HG03520 (cell line): Measurements from ENCODE around the gene GRIA2.

ENCODE experiments used
- ATAC-seq: cut with Tn5 transposase; IDR thresholded peaks from one replicate; pipeline ENCODE4 v1.9.1; 2021; ENCODE audit warnings: mild to moderate bottlenecking, moderate library complexity; ENCODE audit not compliant: unreplicated experiment

GRIA2 gene

DNA sequence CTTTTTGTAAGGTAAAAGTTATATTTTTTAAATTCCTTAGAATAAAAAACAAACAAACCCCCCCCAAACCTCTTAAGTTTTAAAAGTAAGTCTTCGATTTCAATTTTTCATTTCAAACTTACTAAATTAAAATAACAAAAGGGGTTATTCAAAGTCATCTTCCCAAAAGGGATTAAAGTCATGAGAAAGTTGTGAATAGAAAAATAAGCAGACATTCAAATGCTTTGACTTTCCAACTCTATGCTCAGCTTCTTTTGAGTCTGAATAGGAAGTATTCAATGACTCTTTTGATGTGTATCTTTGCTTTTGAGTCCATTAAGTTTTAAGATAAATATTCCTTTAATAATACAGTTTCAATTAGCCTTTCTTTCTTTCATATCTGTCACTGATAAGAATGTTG is 138.3 kb downstream of the GRIA2 start:
- ATAC-seq, result no peak

DNA sequence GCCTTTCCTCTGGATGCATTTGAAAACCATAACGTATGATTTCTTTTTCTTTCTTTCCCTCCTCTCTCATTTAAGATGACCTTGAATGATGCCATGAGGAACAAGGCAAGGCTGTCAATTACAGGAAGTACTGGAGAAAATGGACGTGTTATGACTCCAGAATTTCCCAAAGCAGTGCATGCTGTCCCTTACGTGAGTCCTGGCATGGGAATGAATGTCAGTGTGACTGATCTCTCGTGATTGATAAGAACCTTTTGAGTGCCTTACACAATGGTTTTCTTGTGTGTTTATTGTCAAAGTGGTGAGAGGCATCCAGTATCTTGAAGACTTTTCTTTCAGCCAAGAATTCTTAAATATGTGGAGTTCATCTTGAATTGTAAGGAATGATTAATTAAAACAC is 142.8 kb downstream of the GRIA2 start:
- ATAC-seq, result no peak

DNA sequence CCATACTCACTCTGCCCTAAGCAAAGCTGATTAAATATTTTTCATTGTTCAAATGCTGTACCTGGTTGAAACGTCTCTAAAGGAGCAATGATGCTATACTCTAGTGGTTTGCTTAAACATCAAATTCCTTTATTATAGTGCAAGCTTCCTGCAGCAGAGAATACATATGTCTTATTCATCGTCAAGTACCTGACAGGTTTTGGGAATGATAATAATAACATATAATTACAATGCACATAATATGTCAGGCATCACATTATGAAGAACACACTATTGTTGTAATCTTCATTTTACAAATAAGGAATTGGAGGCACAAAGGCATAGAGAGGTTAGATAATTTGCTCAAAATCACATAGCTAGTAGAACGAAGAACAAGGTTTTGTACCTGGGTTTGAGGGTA is 151.6 kb downstream of the GRIA2 start:
- ATAC-seq, result no peak

DNA sequence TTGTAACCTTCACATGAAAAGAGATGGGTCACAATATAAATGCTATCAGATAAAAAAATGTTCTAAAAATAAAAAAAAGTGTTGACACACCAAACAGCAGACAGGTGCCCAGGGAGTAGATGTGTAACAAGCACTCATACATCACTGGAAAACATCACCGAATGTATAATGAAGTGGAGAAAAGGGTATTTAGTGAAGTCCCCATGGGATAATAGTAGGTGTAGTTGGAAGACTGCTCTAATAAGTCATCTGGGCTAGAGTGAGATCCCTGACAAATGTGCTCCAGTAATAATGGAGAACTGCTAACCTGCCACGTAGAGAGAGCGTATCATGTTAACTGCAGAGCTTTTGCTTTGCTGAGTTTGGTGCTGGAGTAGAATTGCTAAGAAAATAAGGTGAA is 152.0 kb downstream of the GRIA2 start:
- ATAC-seq, result no peak

DNA sequence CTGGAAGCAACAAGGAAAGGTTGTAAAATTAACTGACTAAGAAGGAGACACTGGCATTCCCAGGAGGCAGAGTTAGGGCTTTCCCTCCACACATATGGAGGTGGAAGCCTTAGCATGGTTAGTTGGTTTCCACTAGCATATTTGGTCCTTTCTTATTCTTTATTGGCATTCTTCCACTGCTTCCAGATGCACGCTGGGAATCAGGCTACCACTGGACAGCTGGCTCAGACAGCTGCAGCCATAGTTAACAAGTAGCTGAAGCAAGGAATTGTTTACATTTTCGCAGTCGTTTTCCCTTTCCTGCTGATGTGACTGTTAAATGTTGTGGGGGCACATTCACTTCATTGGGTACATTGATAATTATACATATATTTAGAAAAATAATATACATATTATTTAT is 169.2 kb downstream of the GRIA2 start:
- no peak for ATAC-seq

DNA sequence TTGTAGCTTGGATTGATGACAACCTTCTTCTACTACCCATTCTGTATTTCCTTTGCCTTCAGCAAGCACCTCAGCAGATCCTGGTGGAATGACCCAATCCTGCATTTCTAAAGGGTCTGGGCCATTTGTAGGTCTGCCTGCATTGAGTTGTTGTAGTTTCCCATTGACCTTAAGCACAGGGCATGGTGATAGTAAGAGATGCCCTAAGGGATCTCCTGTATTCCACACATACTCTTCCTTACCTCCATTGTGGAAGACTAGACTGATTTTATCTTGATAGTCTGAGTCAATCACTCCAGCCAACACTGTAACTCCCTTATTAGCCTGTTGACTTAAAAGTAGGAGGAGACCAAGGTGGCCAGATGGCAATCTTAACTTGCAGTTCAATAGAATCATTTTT is 184.5 kb downstream of the GRIA2 start:
- no peak for ATAC-seq
